AG09309 (cell line): ENCODE data around the gene COA1.

Experiments used
- DNase-seq: peaks from one replicate; pipeline ENCODE4 v3.0.0-alpha.2; 2010; ENCODE audit warnings: low read depth
- H3K4me3 ChIP-seq: 2 replicates; pipeline ENCODE4 v1.5.1; 2011; ENCODE audit warnings: mild to moderate bottlenecking, low read depth, low read length, moderate library complexity; ENCODE audit not compliant: control insufficient read depth
- CTCF ChIP-seq: IDR thresholded peaks from 2 replicates; pipeline ENCODE4 v1.5.1; 2011; ENCODE audit warnings: mild to moderate bottlenecking, low read depth, low read length, inconsistent platforms; ENCODE audit not compliant: insufficient read depth, control insufficient read depth; ENCODE audit errors: missing control alignments

COA1 gene

DNA sequence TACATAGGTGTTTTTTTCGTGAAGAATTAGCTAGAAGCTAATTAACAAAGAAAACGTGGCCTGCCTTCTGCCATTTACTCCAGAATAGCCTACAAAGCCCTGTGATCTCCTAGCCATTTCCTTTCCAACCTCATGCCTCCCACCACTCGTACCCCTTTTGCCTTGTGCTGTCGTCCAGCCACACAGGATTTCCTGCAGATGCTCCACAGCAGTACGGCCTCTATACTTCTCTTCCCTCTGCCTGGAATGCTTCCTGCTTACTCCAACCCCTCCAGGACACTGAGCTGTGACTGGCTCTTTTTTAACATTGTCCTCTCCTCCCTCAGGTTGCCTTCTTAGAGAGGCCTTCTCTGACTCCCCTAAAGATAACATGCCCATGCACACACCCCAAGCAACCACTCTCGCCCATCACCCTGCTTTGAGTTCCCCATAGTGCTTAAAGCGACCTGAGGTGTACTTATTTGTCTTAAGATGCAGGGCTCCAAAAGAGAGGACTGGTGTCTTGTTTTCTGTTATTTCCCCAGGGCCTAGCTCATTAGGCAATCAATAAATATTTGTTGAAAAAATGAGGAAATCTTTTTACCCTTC, 113.7 kb downstream of the COA1 start:
- no peak for TF ChIP-seq CTCF
- DNase-seq, result no peak
- H3K4me3 ChIP-seq, result no peak overlapping the region

GRCh38 chr7:43612599-43613589, 116.4 kb downstream of the COA1 start:
- H3K4me3 ChIP-seq, result no peak overlapping the region
- TF ChIP-seq CTCF, result no peak
- peak; percentile 41 for DNase-seq

DNA sequence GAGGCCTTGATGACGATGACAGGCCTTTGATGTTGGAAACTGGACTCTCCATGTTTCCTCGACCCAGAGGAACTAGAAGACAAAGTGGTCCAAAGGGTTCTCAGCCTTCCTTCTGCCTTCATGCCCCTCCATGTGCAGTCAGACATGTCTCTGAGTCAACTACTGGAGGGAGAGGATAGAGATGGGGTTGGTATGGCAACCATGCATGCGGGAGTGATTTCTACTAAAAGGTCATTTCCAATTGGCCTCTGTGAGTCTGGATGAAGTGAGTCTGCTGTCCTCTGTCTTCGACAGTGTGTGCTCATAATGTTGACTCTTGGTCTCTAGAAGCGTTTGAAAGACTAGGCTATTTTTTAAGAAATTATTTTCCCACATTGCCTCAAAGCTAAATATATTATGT, 117.2 kb downstream of the COA1 start:
- TF ChIP-seq CTCF, result no peak
- DNase-seq, result no peak

GRCh38 chr7:43609097-43609496, 120.2 kb downstream of the COA1 start:
- DNase-seq, result no peak
- TF ChIP-seq CTCF, result no peak
- no peak overlapping the region for H3K4me3 ChIP-seq

More for the DNA sequence above, 117.2 kb downstream of the COA1 start:
- H3K4me3 ChIP-seq, result no peak overlapping the region

GRCh38 chr7:43604251-43604650, 125.1 kb downstream of the COA1 start:
- DNase-seq, result no peak
- H3K4me3 ChIP-seq, result no peak overlapping the region
- no peak for TF ChIP-seq CTCF

GRCh38 chr7:43602256-43602655, 127.1 kb downstream of the COA1 start:
- no peak overlapping the region for H3K4me3 ChIP-seq
- no peak for DNase-seq
- no peak for TF ChIP-seq CTCF
